Heart right ventricle (tissue), 16 donors: Measurements from ENCODE around the gene FAM163B. TPM values are rescaled to one million over a fixed set of nuclear protein-coding genes. Genes with fewer than 3 reads are reported as not detected.

Experiments
- ATAC-seq, 8 donors: fragments of 200-7000 bp; cut with Tn5 transposase; one replicate each; pipeline ENCODE4 v1.9.1; 2020; ENCODE audit warnings: mild to moderate bottlenecking in 8 of 8, moderate library complexity in 8 of 8, moderate number of reproducible peaks in 1 of 8
- DNase-seq, 2 donors: peaks; one replicate each; pipeline ENCODE4 v3.0.0-alpha.2; 2020
- H3K27ac ChIP-seq, 10 donors: fragments of 200-600 bp; sonication (generic) in 2 of 10; one replicate each; pipeline versions ENCODE4 v1.5.0 to v1.8.0; 2020 to 2022; ENCODE audit warnings: mild to moderate bottlenecking in 3 of 10
- H3K27me3 ChIP-seq, 7 donors: fragments of 200-600 bp; one replicate each; pipeline ENCODE4 v1.8.0; 2021 to 2022; ENCODE audit warnings: mild to moderate bottlenecking in 2 of 7
- H3K36me3 ChIP-seq, 9 donors: fragments of 200-600 bp; sonication (generic) in 1 of 9; one replicate each; pipeline versions ENCODE4 v1.5.0 to v1.8.0; 2020 to 2022; ENCODE audit warnings: mild to moderate bottlenecking in 2 of 9
- H3K4me1 ChIP-seq, 9 donors: fragments of 200-600 bp; sonication (generic) in 1 of 9; one replicate each; pipeline versions ENCODE4 v1.5.0 to v1.8.0; 2020 to 2022; ENCODE audit warnings: mild to moderate bottlenecking in 4 of 9
- H3K4me3 ChIP-seq, 10 donors: fragments of 200-600 bp; sonication (generic) in 2 of 10; one replicate each; pipeline versions ENCODE4 v1.5.0 to v1.8.0; 2020 to 2022; ENCODE audit warnings: mild to moderate bottlenecking in 7 of 10, moderate library complexity in 2 of 10
- H3K9me3 ChIP-seq, 11 donors: fragments of 200-600 bp in 10 of 11; sonication (generic) in 2 of 11; one replicate each; pipeline versions ENCODE4 v1.5.0 to v1.8.0; 2013 to 2022; ENCODE audit warnings: mild to moderate bottlenecking in 2 of 11, control low read depth in 1 of 11, moderate library complexity in 1 of 11
- WGBS, 2 donors: extraction: QIAGEN DNeasy Blood & Tissue Kit; methylation state at CpG; one replicate each; pipeline ENCODE4 v1.1.7; 2013; ENCODE audit warnings: inconsistent platforms in 1 of 2; 5-methylcytosine and 5-hydroxymethylcytosine counted together
- intact Hi-C, 10 donors: fragments of 100-400 bp; cut with DNase I; formaldehyde crosslinking; loops; one replicate each; pipeline versions ENCODE4 v1.11.1 to v1.14.2; 2022
- polyA plus RNA-seq, 2 donors: library from polyadenylated mRNA; stranded (reverse); fragments of 200-250 nt; gene quantifications; one replicate each; pipeline ENCODE4 v1.2.3, GENCODE V29; 2013
- total RNA-seq, 10 donors: library from RNA; stranded (reverse); fragmentation: NEBNext Ultra II Directional in 3 of 10; extraction: Animal tissue kit (Norgen Biotek cat#: 25700) in 3 of 10; gene quantifications; one replicate each; pipeline versions ENCODE4 v1.2.1 to v1.2.4, GENCODE V29; 2021 to 2023
- TF ChIP-seq, protein P1 (sequence below), 9 donors: fragments of 200-600 bp; sonication (generic) in 2 of 9; IDR thresholded peaks; one replicate each; pipeline versions ENCODE4 v1.5.0 to v1.8.0; 2021 to 2022; ENCODE audit warnings: antibody characterized with exemption in 9 of 9, mild to moderate bottlenecking in 5 of 9, moderate library complexity in 1 of 9
- donor health status: Arrhythmogenic right ventricular cardiomyopathy.
- donor health status: ischemic (EF 13 %, LVEDD 7.1; RV severe dilation, severe dysfunction).
- donor health status: healthy with polysubstance abuse.
- donor health status: DM: no; HTN: yes; CAD: no.
- donor health status: DM: no; HTN: no; CAD: no.
- donor health status: ischemic (EF 25% LVEDD 6.9; RV normal size, moderate dysfunction).
- donor health status: ischemic (EF 25% LVEDD 5.7; RV mildly dilated, moderate dysfunction).
- donor health status: healthy.
- donor health status: DM: yes; HTN: yes; CAD: no.
- donor health status: Ischemic cardiomyopathy.
- donor health status: ischemic (EF 35%, LVEDD 5.7; RV mildly dilated, moderate dysfunction).
- donor health status: nonischemic (EF 11% LVEDD 7.7; RV severe dilation, severe dysfunction).
- donor health status: DM: yes; HTN: yes; CAD: no.
- donor health status: PGD.
- donor health status: ischemic (EF 29% LVEDD 5.4; RV normal size, mild dysfunction).
- donor health status: nonischemic (EF 23%, LVEDD 6.1; RV moderate dilation, normal function).

FAM163B gene
- total and polyA plus RNA-seq, 12 donors: 0.19 TPM; not detected in 11

DNA sequence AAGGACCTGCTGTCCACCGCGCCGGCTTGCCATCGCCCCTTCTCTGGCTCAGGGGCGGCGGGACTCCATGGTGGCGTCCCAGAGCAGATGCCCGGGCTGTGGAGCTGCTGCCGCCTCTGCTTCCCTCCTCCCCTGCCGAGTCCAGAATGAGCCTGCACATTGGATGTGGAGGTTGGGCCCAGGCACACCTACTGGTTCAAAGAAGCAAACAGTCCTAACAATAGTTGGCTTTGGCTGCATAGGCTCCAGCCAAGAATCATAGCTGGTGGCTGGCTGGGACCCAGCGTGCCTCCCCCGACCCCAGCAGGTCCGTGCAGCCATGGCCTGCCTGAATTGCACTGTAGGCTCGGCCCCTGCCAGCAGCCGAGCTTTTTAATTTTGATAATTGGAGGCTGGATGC, 48.9 kb downstream of the FAM163B start:
- Histone ChIP-seq H3K4me3 (no peak overlapping the region), H3K36me3 (peaks cover 0 to 12% (median 0%) of the 10 kb centered on the region in 9 donors), H3K27me3 (no peaks in the 10 kb centered on the region), H3K4me1 (peaks cover 35 to 67% (median 53%) of the 10 kb centered on the region in 9 donors), H3K9me3 (no peaks in the 10 kb centered on the region), H3K27ac (peak overlapping the region in 3 of 10 donors; percentile 34 to 81 (median 80))
- ATAC-seq: peak; percentile 21 to 80 (median 62)
- TF ChIP-seq, protein P1, sequence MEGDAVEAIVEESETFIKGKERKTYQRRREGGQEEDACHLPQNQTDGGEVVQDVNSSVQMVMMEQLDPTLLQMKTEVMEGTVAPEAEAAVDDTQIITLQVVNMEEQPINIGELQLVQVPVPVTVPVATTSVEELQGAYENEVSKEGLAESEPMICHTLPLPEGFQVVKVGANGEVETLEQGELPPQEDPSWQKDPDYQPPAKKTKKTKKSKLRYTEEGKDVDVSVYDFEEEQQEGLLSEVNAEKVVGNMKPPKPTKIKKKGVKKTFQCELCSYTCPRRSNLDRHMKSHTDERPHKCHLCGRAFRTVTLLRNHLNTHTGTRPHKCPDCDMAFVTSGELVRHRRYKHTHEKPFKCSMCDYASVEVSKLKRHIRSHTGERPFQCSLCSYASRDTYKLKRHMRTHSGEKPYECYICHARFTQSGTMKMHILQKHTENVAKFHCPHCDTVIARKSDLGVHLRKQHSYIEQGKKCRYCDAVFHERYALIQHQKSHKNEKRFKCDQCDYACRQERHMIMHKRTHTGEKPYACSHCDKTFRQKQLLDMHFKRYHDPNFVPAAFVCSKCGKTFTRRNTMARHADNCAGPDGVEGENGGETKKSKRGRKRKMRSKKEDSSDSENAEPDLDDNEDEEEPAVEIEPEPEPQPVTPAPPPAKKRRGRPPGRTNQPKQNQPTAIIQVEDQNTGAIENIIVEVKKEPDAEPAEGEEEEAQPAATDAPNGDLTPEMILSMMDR (IDR thresholded peaks at IDR 0.05): no peak
- intact Hi-C loops: no loop called here
- 50 to 56% methylated on average over 15 of the region's 15 CpGs for WGBS, 2 donors
- peak; percentile 50 to 74 for DNase-seq

DNA sequence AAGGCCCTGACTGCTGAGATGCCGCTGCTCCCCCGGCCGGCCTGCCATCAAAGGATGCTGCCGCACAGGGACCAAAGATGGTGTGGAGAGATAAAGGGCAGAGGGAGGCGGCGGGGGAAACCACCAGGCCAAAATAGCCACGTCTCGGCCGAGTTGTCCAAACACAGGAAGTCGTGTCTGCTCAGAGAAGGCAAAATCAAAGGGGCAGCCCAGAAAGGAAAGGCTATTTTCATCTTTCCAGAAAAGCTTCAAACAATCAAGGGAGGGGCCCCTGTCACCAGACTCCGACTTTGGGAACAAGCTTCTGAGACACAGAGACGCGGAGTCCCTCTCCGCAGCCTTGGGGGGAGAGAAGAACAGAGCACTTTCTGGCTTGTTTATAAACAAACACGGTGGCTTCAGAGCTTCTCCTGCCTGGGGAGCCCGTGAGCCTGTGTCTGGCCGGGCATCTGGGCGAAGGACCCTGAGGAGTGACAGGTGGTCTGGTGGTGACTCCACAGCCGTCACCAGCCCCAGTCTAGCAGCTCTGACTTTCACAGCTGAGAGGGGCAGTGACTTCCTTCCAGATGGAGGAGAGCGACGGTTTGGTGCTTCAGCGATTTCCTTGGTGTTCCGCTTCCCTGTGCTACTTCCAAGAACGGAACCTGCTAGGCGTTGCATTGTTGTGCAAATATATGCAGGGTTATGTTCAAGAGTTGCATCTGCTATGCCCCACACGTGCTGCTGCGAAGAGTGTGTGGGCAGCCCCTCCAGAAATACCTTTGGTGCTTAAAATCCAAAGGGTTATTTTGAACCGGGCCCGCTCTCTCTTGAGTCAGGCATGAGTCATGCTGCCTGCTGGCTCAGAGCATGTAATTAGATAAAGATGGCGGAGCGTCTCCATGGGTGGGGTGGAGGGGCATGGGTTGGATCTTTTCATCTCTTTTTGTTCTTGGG, 50.7 kb downstream of the FAM163B start:
- no peaks in the 10 kb centered on the region for H3K27me3 ChIP-seq
- H3K4me1 ChIP-seq: peaks cover 34 to 66% (median 49%) of the 10 kb centered on the region in 9 donors
- WGBS, 2 donors: 29 to 30% methylated on average over 31 of the region's 31 CpGs
- H3K27ac ChIP-seq: peak overlapping the region; percentile 59 to 88 (median 78)
- H3K36me3 ChIP-seq: peaks cover 0 to 21% (median 0%) of the 10 kb centered on the region in 9 donors
- peak overlapping the region in 4 of 10 donors; percentile 24 to 29 (median 28) for H3K4me3 ChIP-seq
- peak; percentile 51 to 74 (median 64) for ATAC-seq
- intact Hi-C loops: loop anchor here in 1 of 10 donors (2.0 kb wide), 1 partner anchor 20 kb away; no protein-coding TSS in a partner anchor
- peak; percentile 59 to 68 for DNase-seq
- H3K9me3 ChIP-seq: no peaks in the 10 kb centered on the region
- TF ChIP-seq, protein P1 (IDR thresholded peaks at IDR 0.05): no peak

DNA sequence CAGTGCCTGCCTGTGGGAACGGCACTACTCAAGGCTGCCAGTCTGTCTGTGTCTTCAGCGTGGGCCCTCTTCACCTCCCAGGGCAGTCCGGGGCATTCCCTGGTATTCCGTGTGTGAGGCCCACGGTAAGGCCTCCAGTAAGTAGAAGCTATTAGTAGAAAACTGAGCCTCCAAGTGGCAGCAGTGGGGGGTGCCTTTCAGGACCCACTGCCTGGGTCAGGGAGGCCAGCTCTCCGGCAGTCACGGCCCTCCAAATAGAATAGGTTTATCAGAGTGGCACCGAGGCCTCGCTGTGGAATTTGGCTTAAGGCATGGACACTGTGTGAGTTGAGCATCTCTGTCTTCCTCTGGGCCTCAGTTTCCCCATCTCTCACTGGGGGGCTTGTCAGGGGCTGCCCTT, 51.6 kb downstream of the FAM163B start:
- H3K27me3 ChIP-seq: no peaks in the 10 kb centered on the region
- peak overlapping the region in 9 of 10 donors; percentile 30 to 88 (median 80) for H3K27ac ChIP-seq
- peaks cover 0 to 21% (median 0%) of the 10 kb centered on the region in 9 donors for H3K36me3 ChIP-seq
- ATAC-seq (no peak), DNase-seq (no peak)
- TF ChIP-seq, protein P1 (IDR thresholded peaks at IDR 0.05): no peak
- WGBS, 2 donors: 87 to 91% methylated on average over 9 of the region's 9 CpGs
- no peak overlapping the region for H3K4me3 ChIP-seq
- peaks cover 30 to 59% (median 42%) of the 10 kb centered on the region in 9 donors for H3K4me1 ChIP-seq
- H3K9me3 ChIP-seq: no peaks in the 10 kb centered on the region
- intact Hi-C loops: no loop called here

DNA sequence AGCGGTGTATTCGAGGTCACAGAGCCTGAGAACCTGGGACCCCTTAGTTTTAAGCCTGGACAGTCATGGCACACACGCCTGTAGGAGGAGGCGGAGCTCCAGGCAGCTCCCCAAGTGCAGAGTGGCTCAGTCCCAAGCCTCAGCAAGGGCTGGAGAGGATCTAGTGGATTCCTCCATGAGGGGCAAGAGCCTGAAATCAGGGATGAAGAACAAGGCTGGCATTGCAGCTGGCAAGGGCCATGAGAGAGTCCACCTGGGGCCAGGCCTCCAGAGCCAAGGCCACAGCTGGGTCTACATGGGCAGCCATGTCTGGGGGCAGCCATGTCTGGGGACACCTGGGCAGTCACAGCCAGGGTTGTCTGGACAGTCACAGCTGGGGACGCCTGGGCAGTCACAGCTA, 52.8 kb downstream of the FAM163B start:
- 91 to 95% methylated on average over 5 of the region's 5 CpGs for WGBS, 2 donors
- H3K36me3 ChIP-seq: peaks cover 0 to 21% (median 0%) of the 10 kb centered on the region in 9 donors
- no peak overlapping the region for H3K4me3 ChIP-seq
- H3K9me3 ChIP-seq: no peaks in the 10 kb centered on the region
- no peak overlapping the region for H3K27ac ChIP-seq
- peaks cover 30 to 55% (median 42%) of the 10 kb centered on the region in 9 donors for H3K4me1 ChIP-seq
- no peaks in the 10 kb centered on the region for H3K27me3 ChIP-seq
- no peak for DNase-seq
- TF ChIP-seq, protein P1 (IDR thresholded peaks at IDR 0.05): no peak
- intact Hi-C loops: no loop called here
- no peak for ATAC-seq
